ENCODE results near the gene GNG14.

DNA sequence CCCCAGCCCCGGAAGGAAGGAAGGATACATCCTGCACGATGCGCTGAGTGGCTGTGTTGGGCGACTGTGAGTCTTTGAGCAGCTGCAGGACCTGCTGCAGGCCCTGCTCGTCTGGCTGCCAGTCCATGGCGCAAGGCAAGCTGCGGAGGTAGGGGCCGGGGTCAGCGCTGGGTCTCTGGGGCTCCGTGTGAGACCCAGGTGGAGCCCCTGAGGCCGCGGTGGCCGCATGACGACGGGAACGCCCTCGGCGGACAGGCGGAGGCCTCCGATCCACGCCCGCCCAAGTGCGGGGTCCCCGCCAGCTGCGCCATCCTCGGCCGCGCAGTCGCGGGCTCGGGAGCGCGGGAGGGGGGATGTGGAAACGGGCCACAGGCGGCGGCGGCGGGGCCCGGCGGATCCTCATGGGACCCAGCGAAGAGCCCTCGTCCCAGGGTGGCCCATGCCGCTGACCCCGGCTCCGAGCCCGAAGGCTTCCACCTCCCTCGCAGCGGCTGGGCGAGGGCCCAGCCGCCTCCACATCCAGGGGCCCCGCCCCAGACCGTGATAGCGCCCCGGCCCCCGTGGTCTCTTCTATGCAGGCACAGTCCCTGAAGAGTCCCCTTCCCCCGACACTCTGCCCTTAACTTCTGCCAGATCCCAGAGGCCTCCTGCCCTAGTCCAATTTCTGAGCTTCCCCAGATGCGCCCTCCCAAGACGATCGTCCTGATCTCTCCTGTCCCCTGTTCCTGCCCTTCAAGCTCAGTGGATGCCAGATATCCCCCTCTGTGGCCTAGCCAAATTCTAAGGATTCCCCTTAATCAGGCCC is 33.3 kb downstream of the GNG14 start:
- TF ChIP-seq CTCF (IDR thresholded peaks at IDR 0.05; ENCODE audit: poor library complexity) (no peak), EZH2 (IDR thresholded peaks at IDR 0.05; ENCODE audit: borderline replicate concordance) (no peak)

Data from hepatocyte (in vitro differentiated cells).